Thyroid gland (tissue), 4 donors: ENCODE data around the gene MPL. TPM values are rescaled to one million over a fixed set of nuclear protein-coding genes. Genes with fewer than 3 reads are reported as not detected.
A peak's percentile ranks its signal among the peaks of the same experiment; 100 is the strongest.

Experiments used
- DNase-seq, 2 donors: peaks; one replicate each; pipeline ENCODE4 v3.0.0-alpha.2; 2019
- H3K27ac ChIP-seq, 3 donors: fragments of 200-600 bp; sonication (generic); 1 replicate in 2 of 3; 2 replicates in 1 of 3; pipeline ENCODE4 v1.5.1; 2016 to 2019; ENCODE audit warnings: mild to moderate bottlenecking in 1 of 3, moderate library complexity in 1 of 3
- H3K27me3 ChIP-seq: fragments of 200-600 bp; sonication (generic); one replicate; pipeline ENCODE4 v1.5.1; 2019
- H3K36me3 ChIP-seq, 2 donors: fragments of 200-600 bp; sonication (generic); one replicate each; pipeline ENCODE4 v1.5.1; 2016 to 2019
- H3K4me1 ChIP-seq, 2 donors: fragments of 200-600 bp; sonication (generic); one replicate each; pipeline ENCODE4 v1.5.1; 2017 to 2019
- H3K4me3 ChIP-seq, 3 donors: fragments of 200-600 bp; sonication (generic); replicated peaks in 1 of 3; 1 replicate in 2 of 3; 2 replicates in 1 of 3; pipeline ENCODE4 v1.5.1; 2016; ENCODE audit warnings: mild to moderate bottlenecking in 1 of 3
- H3K9me3 ChIP-seq: fragments of 200-600 bp; sonication (generic); one replicate; pipeline ENCODE4 v1.5.1; 2017
- CTCF ChIP-seq, 6 experiments: fragments of 200-600 bp in 3 of 6; fragments of 450-650 bp in 3 of 6; sonication (generic) in 3 of 6; IDR thresholded peaks; one replicate each; pipeline ENCODE4 v1.5.1; 2016 to 2019; ENCODE audit warnings: antibody characterized with exemption in 6 of 6, mild to moderate bottlenecking in 2 of 6, inconsistent platforms in 1 of 6, moderate library complexity in 1 of 6
- POLR2A ChIP-seq, 2 donors: fragments of 450-650 bp; IDR thresholded peaks; one replicate each; pipeline ENCODE4 v1.6.1; 2017; ENCODE audit warnings: antibody characterized with exemption in 2 of 2, mild to moderate bottlenecking in 2 of 2, moderate library complexity in 1 of 2
- WGBS, 2 donors: methylation state at CpG; one replicate each; pipeline ENCODE4 v1.1.5; 2017; 5-methylcytosine and 5-hydroxymethylcytosine counted together
- intact Hi-C: fragments of 100-400 bp; cut with DNase I; formaldehyde crosslinking; loops from one replicate; pipeline ENCODE4 v1.15.1; 2023
- total RNA-seq, 4 donors: library from RNA; depleted of rRNA; stranded (reverse); fragments of >200 nt; gene quantifications; one replicate each; pipeline ENCODE4 v1.2.3, GENCODE V29; 2016

MPL gene
- total RNA-seq, 4 donors from 2014 or later, result 0.22 to 0.29 TPM; not detected in 2

GRCh38 chr1:43305461-43305860, 32.2 kb upstream of the MPL start:
- Histone ChIP-seq H3K4me1 (peaks cover 72 to 76% of the 10 kb centered on the region in 2 donors), H3K27me3 (no peaks in the 10 kb centered on the region), H3K27ac (peak overlapping the region; percentile 67 to 100 (median 97)), H3K36me3 (no peaks in the 10 kb centered on the region), H3K9me3 (no peaks in the 10 kb centered on the region), H3K4me3 (no peak overlapping the region)
- TF ChIP-seq POLR2A (IDR thresholded peaks at IDR 0.05) (no peak), CTCF (IDR thresholded peaks at IDR 0.05) (no peak)
- DNase-seq, result no peak
- WGBS, 2 donors, result 50 to 67% methylated on average over 1 to 2 of the region's 3 CpGs
- intact Hi-C loops, result no loop called here

- DNase-seq, result peak in 1 of 2 donors; percentile 46
- no peak for TF ChIP-seq POLR2A (IDR thresholded peaks at IDR 0.05)
- TF ChIP-seq CTCF (IDR thresholded peaks at IDR 0.05), result no peak
- H3K9me3 ChIP-seq, result no peaks in the 10 kb centered on the region
- no peak overlapping the region for H3K4me3 ChIP-seq
- peak overlapping the region; percentile 67 to 100 (median 97) for H3K27ac ChIP-seq
- no peaks in the 10 kb centered on the region for H3K27me3 ChIP-seq
- no peaks in the 10 kb centered on the region for H3K36me3 ChIP-seq
- intact Hi-C loops, result no loop called here
- H3K4me1 ChIP-seq, result peaks cover 68 to 70% of the 10 kb centered on the region in 2 donors
- whole genome bisulfite sequencing, 2 donors, result 47 to 64% methylated on average over 6 of the region's 6 CpGs
These were observed 31.5 kb upstream of the MPL start for GRCh38 chr1:43305926-43306687.

GRCh38 chr1:43306688-43307457, 30.7 kb upstream of the MPL start:
- 42 to 43% methylated on average over 15 to 17 of the region's 17 CpGs for WGBS, 2 donors
- no peak overlapping the region for H3K4me3 ChIP-seq
- H3K4me1 ChIP-seq, result peaks cover 64 to 66% of the 10 kb centered on the region in 2 donors
- H3K27me3 ChIP-seq, result no peaks in the 10 kb centered on the region
- TF ChIP-seq POLR2A (IDR thresholded peaks at IDR 0.05) (peak in 1 of 2 donors; percentile 73), CTCF (IDR thresholded peaks at IDR 0.05) (no peak)
- H3K27ac ChIP-seq, result peak overlapping the region; percentile 93 to 100 (median 97)
- DNase-seq, result peak; percentile 86 to 93
- intact Hi-C loops, result no loop called here
- H3K36me3 ChIP-seq, result no peaks in the 10 kb centered on the region
- no peaks in the 10 kb centered on the region for H3K9me3 ChIP-seq

- 79% methylated on average over 6 to 9 of the region's 9 CpGs for WGBS, 2 donors
- no peaks in the 10 kb centered on the region for H3K9me3 ChIP-seq
- peaks cover 56 to 58% of the 10 kb centered on the region in 2 donors for H3K4me1 ChIP-seq
- H3K36me3 ChIP-seq, result no peaks in the 10 kb centered on the region
- H3K4me3 ChIP-seq, result no peak overlapping the region
- TF ChIP-seq POLR2A (IDR thresholded peaks at IDR 0.05), result no peak
- TF ChIP-seq CTCF (IDR thresholded peaks at IDR 0.05), result no peak
- no peak for DNase-seq
- peak overlapping the region; percentile 93 to 100 (median 97) for H3K27ac ChIP-seq
- no peaks in the 10 kb centered on the region for H3K27me3 ChIP-seq
- intact Hi-C loops, result no loop called here
These were observed 30.0 kb upstream of the MPL start for GRCh38 chr1:43307458-43308158.
